GM21825 (cell line): ENCODE data around the gene CTCF.
A peak's percentile ranks its signal among the peaks of the same experiment; 100 is the strongest.
"Not testable (repeated sequence)": the region's sequence is repeated elsewhere in the genome, so short reads cannot be mapped to it uniquely, and the experiment has no call there.

ENCODE experiments used
- ATAC-seq: cut with Tn5 transposase; IDR thresholded peaks from one replicate; pipeline ENCODE4 v1.9.1; 2021; ENCODE audit warnings: mild to moderate bottlenecking, moderate library complexity; ENCODE audit not compliant: unreplicated experiment

CTCF gene, protein sequence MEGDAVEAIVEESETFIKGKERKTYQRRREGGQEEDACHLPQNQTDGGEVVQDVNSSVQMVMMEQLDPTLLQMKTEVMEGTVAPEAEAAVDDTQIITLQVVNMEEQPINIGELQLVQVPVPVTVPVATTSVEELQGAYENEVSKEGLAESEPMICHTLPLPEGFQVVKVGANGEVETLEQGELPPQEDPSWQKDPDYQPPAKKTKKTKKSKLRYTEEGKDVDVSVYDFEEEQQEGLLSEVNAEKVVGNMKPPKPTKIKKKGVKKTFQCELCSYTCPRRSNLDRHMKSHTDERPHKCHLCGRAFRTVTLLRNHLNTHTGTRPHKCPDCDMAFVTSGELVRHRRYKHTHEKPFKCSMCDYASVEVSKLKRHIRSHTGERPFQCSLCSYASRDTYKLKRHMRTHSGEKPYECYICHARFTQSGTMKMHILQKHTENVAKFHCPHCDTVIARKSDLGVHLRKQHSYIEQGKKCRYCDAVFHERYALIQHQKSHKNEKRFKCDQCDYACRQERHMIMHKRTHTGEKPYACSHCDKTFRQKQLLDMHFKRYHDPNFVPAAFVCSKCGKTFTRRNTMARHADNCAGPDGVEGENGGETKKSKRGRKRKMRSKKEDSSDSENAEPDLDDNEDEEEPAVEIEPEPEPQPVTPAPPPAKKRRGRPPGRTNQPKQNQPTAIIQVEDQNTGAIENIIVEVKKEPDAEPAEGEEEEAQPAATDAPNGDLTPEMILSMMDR

DNA sequence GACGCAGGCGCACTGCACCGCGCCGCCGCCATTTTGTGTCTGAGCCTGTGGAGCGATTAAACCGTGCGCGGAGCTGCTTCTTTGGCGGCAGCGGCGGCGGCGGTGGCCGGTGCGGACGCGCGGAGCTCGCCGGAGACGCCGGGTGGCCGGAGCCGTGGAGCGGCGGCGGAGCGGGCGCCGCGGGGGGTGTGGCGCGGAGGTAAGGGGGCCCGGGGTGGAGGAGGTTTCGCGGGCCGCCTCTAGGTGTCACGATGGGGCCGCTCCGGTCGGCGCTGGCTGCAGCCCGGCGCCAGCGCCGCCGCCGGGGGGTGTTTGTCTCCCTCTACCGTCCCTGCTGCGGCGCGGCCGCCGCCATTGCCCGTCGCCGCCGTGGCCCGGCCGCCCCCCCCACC is at the start of gene CTCF:
Gene CTCF, plus strand, starts transcription at position 1 of the 392 bp plus-strand sequence. CDS start 48,307 bp downstream, outside the sequence.
- ATAC-seq: peak; percentile 47

DNA sequence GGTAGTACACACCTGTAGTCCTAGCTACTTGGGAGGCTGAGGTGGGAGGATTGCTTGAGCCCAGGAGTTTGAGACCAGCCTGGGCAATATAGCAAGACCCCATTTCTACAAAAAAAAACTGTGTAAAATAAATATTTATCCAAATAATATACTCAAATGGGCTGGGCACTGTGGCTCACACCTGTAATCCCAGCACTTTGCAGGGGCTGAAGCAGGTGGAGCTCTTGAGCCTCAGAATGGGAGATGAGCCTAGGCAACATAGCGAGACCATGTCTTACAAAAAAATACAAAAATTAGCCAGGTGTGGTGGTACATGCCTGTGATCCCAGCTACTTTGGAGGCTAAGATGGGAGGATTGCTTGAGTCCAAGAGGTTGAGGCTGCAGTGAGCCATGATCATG is 48.4 kb upstream of the CTCF start:
- not testable (repeated sequence) for ATAC-seq

DNA sequence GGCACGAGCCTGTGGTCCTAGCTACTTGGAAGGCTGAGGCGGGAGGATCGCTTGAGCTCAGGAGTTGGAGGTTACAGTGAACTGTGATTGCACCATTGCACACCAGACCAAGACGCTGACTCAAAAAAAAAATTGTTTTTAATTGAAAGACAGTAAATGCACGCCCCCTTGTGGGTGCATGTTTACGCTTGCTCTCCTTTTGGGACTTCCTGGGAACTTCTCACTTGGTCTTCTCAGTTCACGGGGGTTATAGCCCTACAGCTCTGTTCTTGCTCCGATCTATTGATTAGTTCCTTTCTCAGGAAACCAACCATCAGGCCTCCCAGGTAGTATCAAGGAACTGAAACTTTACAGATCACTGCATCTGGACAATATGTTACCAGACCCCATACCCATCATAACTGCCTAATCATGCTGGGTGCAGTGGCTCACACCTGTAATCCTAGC is 47.9 kb upstream of the CTCF start:
- ATAC-seq: peak; percentile 47

DNA sequence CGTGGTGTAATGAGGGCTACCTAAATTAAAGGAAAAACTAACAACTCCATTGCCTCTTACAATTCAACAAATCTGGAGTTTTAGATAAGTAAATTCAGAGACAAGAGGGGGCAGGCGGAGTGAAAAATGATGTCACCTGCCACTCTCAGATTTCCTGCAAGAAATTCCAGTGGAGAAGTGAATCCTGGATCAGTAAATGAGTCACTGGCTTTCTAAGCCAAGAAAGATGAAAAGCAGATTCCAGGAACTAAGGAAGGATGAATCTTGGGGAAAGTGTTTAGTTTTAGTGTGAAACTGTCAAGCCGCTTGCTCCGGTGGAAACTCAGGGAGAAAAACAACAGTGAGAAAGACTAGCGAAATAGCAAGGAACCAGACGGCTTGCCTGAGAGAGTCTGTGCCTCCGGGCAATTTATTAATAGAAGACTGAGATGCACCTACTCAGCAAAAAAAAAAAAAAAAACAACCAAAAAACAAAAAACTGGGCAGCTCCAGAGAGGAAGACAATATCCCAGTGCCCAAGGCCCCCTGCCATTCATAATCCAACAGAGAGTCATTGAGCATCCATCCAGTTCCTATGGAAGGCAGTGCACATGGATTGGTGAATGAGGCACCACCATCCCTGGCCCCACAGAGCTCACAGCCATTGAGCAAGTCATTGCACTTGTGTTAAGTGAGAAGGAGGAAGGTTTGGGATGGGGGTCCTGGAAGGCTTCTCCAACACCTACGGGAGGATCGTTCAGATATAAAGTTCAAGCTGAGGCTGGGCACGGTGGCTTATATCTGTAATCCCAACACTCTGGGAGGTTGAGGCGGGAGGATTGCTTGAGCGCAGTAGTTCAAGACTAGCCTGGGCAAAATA is 45.8 kb upstream of the CTCF start:
- ATAC-seq: no peak

DNA sequence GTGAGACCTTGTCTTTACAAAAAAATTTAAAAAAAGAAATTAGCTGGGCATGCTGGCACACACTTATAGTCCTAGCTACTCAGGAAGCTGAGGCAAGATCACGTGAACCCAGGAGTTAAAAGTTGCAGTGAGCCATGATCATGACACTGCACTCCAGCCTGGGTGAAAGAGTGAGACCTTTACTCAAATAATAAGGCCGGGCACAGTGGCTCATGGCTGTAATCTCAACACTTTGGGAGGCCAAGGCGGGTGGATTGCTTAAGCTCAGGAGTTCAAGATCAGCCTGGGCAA is 45.2 kb upstream of the CTCF start:
- ATAC-seq: no peak

DNA sequence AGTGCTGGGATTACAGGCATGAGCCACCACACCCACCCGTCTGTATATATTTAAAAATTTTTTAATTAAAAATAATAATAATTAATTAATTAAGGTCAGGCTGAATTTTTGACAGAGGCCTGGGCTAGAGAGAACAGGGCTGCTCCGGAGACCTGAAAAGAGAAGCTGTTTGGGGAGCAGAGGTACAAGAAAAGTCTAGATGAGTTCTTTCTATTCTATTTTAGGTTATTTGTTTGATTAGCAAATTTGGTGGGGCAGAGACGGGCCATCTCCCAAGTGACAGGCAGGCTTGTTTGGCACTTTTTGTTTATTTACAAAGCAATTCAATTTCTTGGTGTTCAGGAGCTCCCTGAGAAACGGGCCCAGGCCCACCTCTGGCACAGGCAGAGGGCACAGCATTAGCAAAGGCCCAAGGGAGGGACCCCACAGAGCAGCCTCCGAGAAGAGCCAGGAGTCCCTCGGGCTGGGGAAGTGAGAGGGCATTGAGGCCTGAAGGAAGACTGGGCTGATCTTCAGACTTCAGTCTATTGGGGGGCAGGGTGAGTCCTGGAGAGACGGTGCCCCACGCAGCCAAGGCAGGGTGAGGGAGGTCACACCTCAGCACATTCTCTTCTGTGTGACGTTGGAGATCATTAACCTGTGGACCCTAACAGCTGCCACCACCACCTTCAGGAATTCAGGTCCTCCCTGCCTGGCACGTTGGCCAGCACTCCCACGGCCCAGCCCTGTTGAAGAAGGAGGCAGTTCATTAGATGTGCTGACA is 44.5 kb upstream of the CTCF start:
- ATAC-seq: peak; percentile 35

DNA sequence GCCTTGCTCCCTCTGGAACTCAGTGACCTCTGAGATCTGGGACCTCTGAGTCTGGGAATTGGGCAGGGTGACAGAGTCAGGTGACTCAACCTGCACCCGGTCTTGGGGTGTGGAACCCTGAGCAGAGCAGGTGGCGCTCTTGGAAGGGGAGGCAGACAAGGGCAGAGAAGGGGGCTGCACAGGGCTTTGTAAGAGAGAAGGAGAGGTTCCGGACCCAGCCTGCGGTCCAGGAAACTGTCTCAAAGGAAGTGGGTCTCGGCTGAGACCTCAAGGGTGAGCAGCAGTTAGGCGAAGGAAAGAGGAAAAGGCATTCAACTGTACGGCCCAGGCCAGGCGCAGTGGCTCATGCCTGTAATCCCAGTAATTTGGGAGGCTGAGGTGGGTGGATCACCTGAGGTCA is 43.6 kb upstream of the CTCF start:
- ATAC-seq: no peak

DNA sequence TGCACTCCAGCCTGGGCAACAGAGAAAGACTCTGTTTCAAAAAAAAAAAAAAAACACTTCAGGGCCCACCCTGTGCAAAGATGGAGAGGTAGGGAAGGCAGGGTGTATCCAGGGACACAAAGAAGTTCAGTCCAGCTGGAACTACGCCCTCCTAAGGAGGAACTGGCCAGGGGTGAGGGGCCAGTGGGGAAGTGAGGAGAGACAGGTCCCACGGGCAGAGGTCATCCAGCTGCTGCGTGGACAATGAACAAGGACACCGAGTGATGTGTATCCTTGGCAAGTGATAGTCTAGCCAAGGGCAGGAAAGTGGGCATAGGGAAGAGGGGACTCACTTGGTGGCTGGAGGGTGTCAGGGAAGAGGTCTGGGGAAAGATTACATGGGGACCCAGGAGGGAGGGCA is 43.1 kb upstream of the CTCF start:
- no peak for ATAC-seq

DNA sequence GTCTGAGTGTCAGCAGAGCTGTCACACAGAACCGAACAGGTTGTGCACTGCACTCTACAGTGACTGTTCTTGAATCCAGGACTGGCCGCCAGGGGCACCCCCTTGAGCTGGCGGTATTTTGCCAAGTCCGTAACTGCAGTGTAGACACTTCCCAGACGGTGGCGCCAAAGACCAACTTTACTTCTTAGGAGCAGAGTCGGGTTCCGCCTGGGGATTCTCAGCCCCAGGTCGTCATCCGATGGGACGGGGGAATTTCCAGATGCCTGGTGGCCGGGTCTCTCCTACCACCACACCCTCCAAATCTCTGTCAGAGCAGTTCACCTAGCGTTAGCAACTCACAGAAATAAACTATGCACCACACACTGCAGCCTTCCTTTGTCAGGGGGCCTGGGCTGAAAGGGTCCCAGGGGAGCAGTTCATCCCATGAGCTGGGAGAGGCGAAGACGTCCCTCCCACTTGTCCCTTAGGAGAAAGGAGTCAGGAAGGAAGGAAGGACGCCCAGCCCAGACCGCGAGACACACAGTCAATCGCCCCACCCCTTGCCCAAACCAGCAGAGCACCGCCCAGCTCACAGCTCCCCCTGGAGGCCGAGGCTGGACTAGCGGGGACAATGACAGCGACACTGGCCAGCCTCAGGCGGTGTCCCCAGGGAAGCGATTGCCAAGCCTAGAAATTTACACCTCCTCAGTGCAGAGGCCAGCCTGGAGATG is 41.1 kb upstream of the CTCF start:
- ATAC-seq: peak; percentile 60

DNA sequence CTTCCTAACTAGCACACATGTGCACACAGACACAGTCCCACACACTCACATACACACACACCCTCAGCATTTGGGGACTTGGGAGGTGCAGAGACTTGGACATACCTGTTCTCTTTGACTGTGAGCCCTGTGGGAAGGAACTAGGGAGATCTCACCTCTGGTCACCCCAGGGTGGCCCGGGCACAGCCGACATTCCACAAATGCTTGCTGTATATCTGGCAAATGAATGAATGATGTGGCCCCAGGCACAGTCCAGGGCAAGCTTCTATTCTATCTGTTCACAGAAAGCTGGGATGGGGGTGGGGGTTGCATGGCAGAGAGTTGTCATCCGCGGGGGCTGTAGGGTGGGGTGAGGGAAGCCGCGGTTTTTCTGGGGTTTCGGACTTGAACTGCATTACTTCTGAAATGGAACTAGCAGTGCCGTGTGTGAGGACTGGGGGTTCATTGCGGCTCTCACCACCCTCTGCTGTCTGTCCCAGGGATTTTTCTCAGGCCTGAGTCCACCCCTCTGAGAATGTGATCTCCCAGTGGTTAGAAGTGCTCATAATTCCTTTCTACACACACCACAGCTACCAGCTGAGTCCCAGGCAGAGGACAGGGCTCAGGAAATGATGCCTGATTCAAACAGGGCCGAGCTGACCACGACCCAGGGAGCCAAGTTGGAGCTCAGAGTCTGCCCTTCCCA is 37.0 kb upstream of the CTCF start:
- ATAC-seq: no peak

DNA sequence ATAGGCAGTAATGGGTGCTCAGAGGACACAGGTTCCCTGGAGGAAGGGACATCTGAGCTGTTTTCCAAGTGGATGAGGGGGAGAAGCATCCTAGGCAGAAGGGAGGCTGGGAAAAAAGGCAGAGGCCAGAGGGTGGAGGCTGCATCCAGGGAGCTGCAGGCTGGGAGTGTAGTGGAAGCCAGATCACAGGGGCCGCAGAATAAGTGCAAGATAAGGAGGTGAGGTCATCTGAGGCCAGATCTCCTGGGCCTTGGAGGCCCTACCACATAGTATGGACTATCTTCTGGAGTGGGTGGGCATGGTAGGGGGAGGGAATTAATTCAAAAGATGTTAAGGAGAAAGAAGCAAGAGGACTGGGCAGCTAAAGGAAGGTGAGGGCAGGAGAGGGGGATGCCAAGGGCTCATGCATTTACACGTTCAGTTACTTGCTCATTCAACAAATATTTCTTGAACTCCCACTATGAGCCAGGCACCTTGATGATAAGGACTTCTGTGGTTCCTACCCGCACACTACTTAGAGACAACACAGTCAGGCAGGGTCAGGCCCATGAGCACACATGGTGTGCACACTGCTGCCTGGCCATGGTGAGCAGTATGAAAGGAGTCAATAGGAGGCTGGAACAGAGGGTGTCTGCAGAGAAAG is 36.1 kb upstream of the CTCF start:
- ATAC-seq: no peak

DNA sequence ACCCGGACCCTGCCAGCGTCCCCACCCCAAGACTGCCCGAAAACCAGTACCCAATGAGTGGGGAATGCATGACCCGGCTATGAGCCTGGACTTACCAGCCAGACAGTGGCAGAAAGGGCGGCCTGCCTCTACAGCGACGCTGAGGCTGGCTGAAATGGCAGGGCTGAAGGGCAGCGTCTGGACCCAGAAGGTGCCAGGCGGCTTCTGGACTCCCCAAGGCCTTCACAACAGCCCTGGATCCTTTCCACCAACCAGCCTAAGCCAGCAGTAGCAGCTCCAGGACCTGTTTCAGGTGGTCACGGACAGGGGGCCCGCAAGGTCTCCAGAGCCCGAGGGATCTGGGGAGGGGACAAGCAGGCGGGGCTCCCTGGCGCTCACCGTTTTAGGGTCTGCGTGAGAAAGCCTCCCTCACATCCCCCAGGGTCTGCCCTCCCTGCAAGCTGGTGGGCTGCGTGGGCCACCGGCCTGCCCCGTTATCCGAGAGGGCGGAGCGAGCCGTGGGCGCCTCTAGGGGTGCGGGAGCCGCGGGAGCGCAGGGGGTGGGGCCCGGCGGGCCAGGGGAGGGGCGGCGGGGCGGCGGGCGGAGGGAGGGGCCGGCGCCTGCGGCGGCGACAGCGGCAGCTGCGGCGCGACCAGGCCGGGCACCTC is 34.0 kb upstream of the CTCF start, which contains the start of gene RIPOR1:
Gene RIPOR1, plus strand, starts transcription at position 608 of the 648 bp plus-strand sequence. CDS start 9,618 bp downstream, outside the sequence.
- ATAC-seq: peak; percentile 33

DNA sequence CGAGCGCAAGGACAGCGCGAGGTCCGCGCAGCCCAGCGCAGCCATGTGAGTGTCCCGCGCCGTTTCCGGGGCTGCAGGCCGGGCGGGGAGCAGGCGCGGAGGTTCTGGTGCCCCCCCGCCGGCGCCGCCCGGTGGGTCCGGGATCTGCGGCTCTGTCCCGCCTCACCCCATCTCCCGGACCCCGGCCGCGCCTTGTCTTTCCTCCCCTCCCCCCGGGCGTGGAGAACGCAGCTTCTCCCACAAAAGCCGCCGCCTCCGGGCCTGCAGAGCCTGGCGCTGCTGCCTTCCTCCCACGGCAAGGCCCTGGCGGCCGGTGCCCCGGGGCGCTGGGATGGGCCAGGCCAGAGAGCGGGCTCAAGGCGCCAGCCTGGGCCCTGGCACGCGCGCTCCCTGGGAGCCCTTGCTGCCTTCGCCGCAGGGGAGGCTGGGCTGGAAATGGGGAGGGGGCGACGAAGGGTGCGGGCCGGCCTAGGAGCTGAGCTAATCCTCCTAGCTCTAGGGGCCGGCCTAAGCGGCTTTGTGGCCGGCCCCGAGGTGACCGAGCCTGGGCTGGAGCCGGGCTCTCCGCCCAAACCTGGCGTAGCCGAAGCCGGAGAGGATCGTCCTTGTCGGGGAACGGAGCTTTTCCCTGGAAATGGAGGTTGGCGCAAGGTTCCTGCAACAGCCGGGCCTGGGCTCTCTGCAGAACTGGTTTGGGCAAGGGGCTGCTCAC is 33.3 kb upstream of the CTCF start:
- ATAC-seq: peak; percentile 14

DNA sequence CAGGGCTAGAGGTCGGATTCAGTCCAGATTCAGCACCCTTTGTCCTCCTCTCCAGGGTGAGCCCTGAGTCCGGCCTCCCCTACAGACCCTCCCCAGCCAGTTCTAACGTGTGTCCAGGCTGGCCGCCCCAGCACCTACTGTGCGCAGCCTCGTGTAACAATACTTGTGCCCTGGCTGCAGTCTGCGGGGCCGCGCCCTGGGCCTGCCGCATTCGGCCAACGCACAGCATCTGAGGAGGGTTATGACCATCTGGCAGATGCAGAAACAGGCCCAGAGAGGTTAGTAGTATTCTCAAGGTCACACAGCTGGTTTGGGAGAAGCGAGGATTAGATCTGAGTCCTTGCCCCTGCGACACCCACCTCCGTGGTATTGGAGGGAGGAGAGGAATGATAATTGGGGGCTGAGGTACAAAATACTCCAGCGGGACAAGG is 32.7 kb upstream of the CTCF start:
- no peak for ATAC-seq

DNA sequence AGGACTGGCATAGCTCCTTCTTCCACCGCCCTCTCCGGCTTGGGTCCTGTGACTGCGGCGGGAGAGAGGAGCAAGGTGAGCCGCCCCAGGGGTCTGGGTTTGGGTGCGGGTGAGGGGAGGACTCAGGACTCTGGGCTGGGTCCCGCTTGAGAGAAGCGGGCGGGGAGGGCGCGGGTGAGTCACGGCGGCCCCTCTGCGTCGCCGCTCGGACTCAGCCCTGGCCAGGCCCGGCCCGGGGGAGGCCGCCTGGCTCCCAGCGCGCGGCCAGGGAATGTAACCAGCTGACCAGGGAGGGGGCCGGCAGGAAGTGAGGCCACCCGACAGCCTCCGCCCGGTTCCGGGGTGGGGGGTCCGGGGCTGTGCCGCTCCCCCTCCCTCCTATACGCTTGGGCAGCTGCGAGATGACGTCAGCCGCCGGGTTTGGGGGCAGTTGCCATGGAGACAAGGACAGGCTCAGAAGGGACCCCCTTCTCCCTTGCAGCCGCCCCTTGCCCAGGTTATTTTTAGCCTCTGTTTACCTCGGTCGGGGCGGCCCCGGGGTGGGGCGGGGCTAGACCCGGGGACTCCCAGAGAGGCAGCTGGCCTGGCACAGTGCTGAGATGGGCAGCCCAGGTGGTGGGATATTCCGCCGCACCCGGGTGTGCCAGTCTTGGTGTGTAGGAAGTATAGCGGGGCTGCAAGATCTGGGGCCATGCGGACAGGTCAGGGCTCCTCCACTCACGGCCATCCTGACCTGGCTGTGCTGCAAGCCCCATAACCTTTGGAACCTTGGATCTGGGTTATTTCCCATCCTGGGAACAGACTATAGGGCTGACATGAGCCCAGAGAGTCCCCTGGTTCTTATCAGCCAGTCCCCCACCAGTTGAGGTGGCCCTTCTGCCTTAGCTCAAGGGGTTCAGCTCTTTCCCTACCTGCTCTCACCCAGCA is 32.0 kb upstream of the CTCF start:
- ATAC-seq: peak; percentile 34

DNA sequence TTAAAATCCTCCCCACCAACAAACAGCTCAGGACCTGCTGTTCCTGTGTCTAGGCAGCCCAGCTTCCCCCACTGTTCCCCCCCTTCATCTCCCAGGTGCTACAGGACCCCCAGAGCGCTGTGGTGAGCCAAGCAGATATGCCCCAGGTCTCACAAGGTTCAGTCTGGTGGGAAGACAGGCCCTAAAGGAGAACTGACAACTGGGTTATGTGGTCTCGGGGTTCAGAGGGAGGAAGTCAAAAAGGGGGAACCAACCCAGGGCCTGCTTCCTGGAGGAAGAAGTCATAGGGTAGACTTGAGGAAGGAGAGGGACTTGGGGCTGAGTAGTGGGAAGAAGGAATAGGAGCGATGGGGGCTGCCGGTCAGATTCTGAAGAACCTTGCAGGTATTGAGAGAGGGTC is 31.1 kb upstream of the CTCF start:
- ATAC-seq: no peak
